SK-N-SH (cell line): ENCODE measurements around the gene BCO2. TPM values are rescaled to one million over a fixed set of nuclear protein-coding genes. Genes with fewer than 3 reads are reported as not detected.

Experiments
- CTCF ChIA-PET: fragments of 300-600, 350-600 bp; formaldehyde crosslinking; extraction: SDS; loops from one replicate; lab custom pipeline; 2021; lab: Yijun Ruan, JAX
- POLR2A ChIA-PET: fragments of 350-600 bp; sonication (Branson Sonifier 250); formaldehyde crosslinking; extraction: SDS; loops from one replicate; lab custom pipeline; 2020; ENCODE audit warnings: antibody characterized with exemption, inconsistent platforms; lab: Yijun Ruan, JAX
- DNase-seq: peaks from one replicate; pipeline ENCODE4 v3.0.0; 2012
- H2AFZ ChIP-seq: fragments of 200-600 bp; sonication (generic); 2 replicates; pipeline ENCODE4 v1.8.1; 2016; ENCODE audit warnings: antibody characterized with exemption, mild to moderate bottlenecking, low read depth
- H3F3A ChIP-seq: fragments of 200-600 bp; sonication (generic); replicated peaks from 2 replicates; pipeline ENCODE3; 2016; ENCODE audit warnings: antibody characterized with exemption, mild to moderate bottlenecking; ENCODE audit not compliant: insufficient read depth
- H3K27ac ChIP-seq, 2 experiments: fragments of 200-500 bp in 1 of 2; fragments of 200-600 bp in 1 of 2; sonication (Bioruptor generic) in 1 of 2; sonication (generic), shearing (Covaris generic) in 1 of 2; 2 replicates each; pipeline versions ENCODE4 v1.5.1 to v1.6.1; 2014 to 2016; ENCODE audit warnings: low read depth in 2 of 2, inconsistent platforms in 1 of 2, low read length in 1 of 2, mild to moderate bottlenecking in 1 of 2, mixed read lengths in 1 of 2
- H3K27me3 ChIP-seq: fragments of 200-600 bp; sonication (generic), shearing (Covaris generic); 2 replicates; pipeline ENCODE4 v1.6.1; 2016; ENCODE audit warnings: mixed run types; ENCODE audit not compliant: insufficient read depth
- H3K36me3 ChIP-seq, 2 experiments: fragments of 200-500 bp in 1 of 2; fragments of 200-600 bp in 1 of 2; sonication (Bioruptor generic) in 1 of 2; sonication (generic) in 1 of 2; replicated peaks in 1 of 2; 2 replicates each; pipeline versions ENCODE3 to v1.5.1; 2014 to 2016; ENCODE audit warnings: low read length in 1 of 2, mild to moderate bottlenecking in 1 of 2; ENCODE audit not compliant: insufficient read depth in 2 of 2, control insufficient read depth in 1 of 2
- H3K4me1 ChIP-seq, 2 experiments: fragments of 200-500 bp in 1 of 2; fragments of 200-600 bp in 1 of 2; sonication (Bioruptor generic) in 1 of 2; sonication (generic), shearing (Covaris generic) in 1 of 2; 2 replicates each; pipeline versions ENCODE4 v1.5.1 to v1.6.1; 2014 to 2016; ENCODE audit warnings: low read depth in 1 of 2, low read length in 1 of 2, mixed run types in 1 of 2; ENCODE audit not compliant: insufficient read depth in 2 of 2, control insufficient read depth in 1 of 2
- H3K4me2 ChIP-seq: fragments of 200-600 bp; sonication (generic), shearing (Covaris generic); 2 replicates; pipeline ENCODE4 v1.6.1; 2017; ENCODE audit warnings: mixed run types
- H3K4me3 ChIP-seq, 2 experiments: fragments of 200-500 bp in 1 of 2; fragments of 200-600 bp in 1 of 2; sonication (Bioruptor generic) in 1 of 2; sonication (generic), shearing (Covaris generic) in 1 of 2; 2 replicates each; pipeline versions ENCODE4 v1.5.1 to v1.8.1; 2014 to 2016; ENCODE audit warnings: low read depth in 2 of 2, inconsistent platforms in 1 of 2, low read length in 1 of 2, mild to moderate bottlenecking in 1 of 2, mixed read lengths in 1 of 2, moderate library complexity in 1 of 2
- H3K79me2 ChIP-seq: fragments of 200-600 bp; sonication (generic); 2 replicates; pipeline ENCODE4 v1.8.1; 2017; ENCODE audit warnings: mild to moderate bottlenecking; ENCODE audit not compliant: insufficient read depth
- H3K9ac ChIP-seq: fragments of 200-600 bp; sonication (generic); 2 replicates; pipeline ENCODE4 v1.6.1; 2017; ENCODE audit warnings: mixed run types
- H3K9me2 ChIP-seq: fragments of 200-600 bp; sonication (generic); 2 replicates; pipeline ENCODE4 v1.6.1; 2017; ENCODE audit warnings: mixed run types
- H3K9me3 ChIP-seq: fragments of 200-600 bp; sonication (generic); 2 replicates; pipeline ENCODE4 v1.6.1; 2017; ENCODE audit warnings: mixed run types, mild to moderate bottlenecking, moderate library complexity
- H4K20me1 ChIP-seq: fragments of 200-600 bp; sonication (generic); 2 replicates; pipeline ENCODE4 v1.6.1; 2017; ENCODE audit warnings: mild to moderate bottlenecking, mixed run types; ENCODE audit not compliant: insufficient read depth
- CTCF ChIP-seq: fragments of 200-600 bp; sonication (generic); IDR thresholded peaks from 2 replicates; pipeline ENCODE4 v1.6.1; 2017; ENCODE audit warnings: antibody characterized with exemption, mild to moderate bottlenecking, moderate library complexity
- FOXJ3 ChIP-seq: sonication (generic); formaldehyde crosslinking; IDR thresholded peaks from 2 replicates; pipeline ENCODE4 v1.5.1; 2020; ENCODE audit warnings: mild to moderate bottlenecking, missing genetic modification reagents
- GABPA ChIP-seq: IDR thresholded peaks from 2 replicates; pipeline ENCODE4 v1.4.0; 2012; ENCODE audit warnings: low read depth, mild to moderate bottlenecking
- NFIC ChIP-seq: IDR thresholded peaks from 2 replicates; pipeline ENCODE4 v1.4.0; 2012; ENCODE audit warnings: borderline replicate concordance
- NRF1 ChIP-seq: IDR thresholded peaks from 2 replicates; pipeline ENCODE4 v1.6.1; 2012; ENCODE audit warnings: low read depth, mild to moderate bottlenecking, low read length
- POLR2AphosphoS5 ChIP-seq: IDR thresholded peaks from 2 replicates; pipeline ENCODE4 v1.6.1; 2012; ENCODE audit warnings: low read depth, low read length
- RXRA ChIP-seq: IDR thresholded peaks from 2 replicates; pipeline ENCODE4 v1.4.0; 2012; ENCODE audit warnings: low read depth, mild to moderate bottlenecking, borderline replicate concordance
- SIN3A ChIP-seq: IDR thresholded peaks from 2 replicates; pipeline ENCODE4 v1.6.1; 2012; ENCODE audit warnings: low read depth, mild to moderate bottlenecking, low read length, moderate library complexity, borderline replicate concordance
- USF1 ChIP-seq: IDR thresholded peaks from 2 replicates; pipeline ENCODE4 v1.4.0; 2012; ENCODE audit warnings: low read depth, borderline replicate concordance
- USF2 ChIP-seq: fragments of 150-350 bp; IDR thresholded peaks from 2 replicates; pipeline ENCODE4 v1.6.1; 2017; ENCODE audit warnings: antibody characterized with exemption, low read length, low read depth, borderline replicate concordance
- ZBTB33 ChIP-seq: IDR thresholded peaks from 2 replicates; pipeline ENCODE4 v1.4.0; 2012; ENCODE audit warnings: low read depth, borderline replicate concordance
- WGBS: methylation state at CpG from one replicate; pipeline ENCODE4 v1.1.6; 2017; ENCODE audit warnings: low lambda C conversion rate; 5-methylcytosine and 5-hydroxymethylcytosine counted together
- polyA plus RNA-seq, 3 experiments: library from polyadenylated mRNA; depleted of rRNA; stranded (reverse); fragments of >200 nt; gene quantifications; 2 replicates each; pipeline ENCODE4 v1.2.3, GENCODE V29; 2012
- TF ChIP-seq, protein P1 (sequence below): IDR thresholded peaks from 2 replicates; pipeline ENCODE4 v1.4.0; 2012; ENCODE audit warnings: low read depth

Gene BCO2
- polyA plus RNA-seq, 1 of the 3 experiments (the other 2 are of a cell fraction) = 0.87 TPM

- 77% methylated on average over 8 of the region's 8 CpGs for WGBS
- Histone ChIP-seq H4K20me1 (no peaks in the 10 kb centered on the region), H3K36me3 (no peaks in the 10 kb centered on the region), H3K4me2 (no peak overlapping the region), H3F3A (peaks cover 12% of the 10 kb centered on the region), H3K4me3 (no peak overlapping the region), H3K27ac (no peak overlapping the region), H3K9me2 (no peaks in the 10 kb centered on the region), H3K9me3 (no peaks in the 10 kb centered on the region), H3K4me1 (no peaks in the 10 kb centered on the region), H3K79me2 (no peaks in the 10 kb centered on the region), H2AFZ (no peak overlapping the region), H3K9ac (no peak overlapping the region), H3K27me3 (no peaks in the 10 kb centered on the region)
- TF ChIP-seq GABPA (no peak), NRF1 (no peak), NFIC (no peak)
- POLR2A ChIA-PET = no interaction called here
- no peak for DNase-seq
- CTCF ChIA-PET = no interaction called here
Measured at GRCh38 chr11:112249871-112250610, 74.7 kb downstream of the BCO2 start.

DNA sequence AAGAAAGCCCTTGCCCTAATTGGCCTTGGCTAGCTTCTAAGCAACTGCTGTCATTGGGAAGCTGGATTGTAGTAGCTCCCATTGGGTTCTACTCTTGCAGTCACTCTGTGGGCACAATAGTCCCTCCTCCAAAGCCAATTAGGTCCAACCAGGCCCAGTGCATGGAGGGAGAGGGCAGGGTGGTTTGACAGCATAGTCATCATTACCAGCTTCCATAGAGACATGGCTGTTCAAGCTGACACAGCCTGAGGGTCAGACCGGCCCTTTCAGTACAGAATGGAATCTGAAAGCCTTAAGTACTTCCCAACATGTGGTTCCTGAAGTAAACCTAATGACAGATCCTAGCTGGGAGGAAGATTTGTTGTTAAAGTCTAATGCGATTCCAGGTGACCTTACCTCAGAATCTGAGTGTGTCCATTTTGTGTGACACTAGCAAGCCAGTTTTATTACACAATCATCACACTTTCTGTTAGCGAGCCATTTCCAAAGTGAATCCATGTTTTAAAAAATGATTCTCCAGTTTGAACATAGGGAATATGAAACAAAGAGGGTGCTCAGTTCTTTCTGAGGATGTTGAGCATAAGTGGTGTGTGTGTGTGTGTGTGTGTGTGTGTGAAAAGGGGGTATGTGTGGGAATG lies 78.4 kb downstream of the BCO2 start:
- ChIA-PET CTCF (interaction anchor here (0.7 to 1.0 kb wide), 2 partner anchors 22 to 78 kb away, joined by 3 read pairs; partner anchors contain the start of gene BCO2), POLR2A (no interaction called here)
- WGBS = 88% methylated on average over 3 of the region's 3 CpGs
- Histone ChIP-seq H3K9ac (no peak overlapping the region), H3K4me2 (no peak overlapping the region), H3K79me2 (no peaks in the 10 kb centered on the region), H3K9me2 (no peaks in the 10 kb centered on the region), H3K4me1 (no peaks in the 10 kb centered on the region), H4K20me1 (no peaks in the 10 kb centered on the region), H3K27ac (no peak overlapping the region), H3K36me3 (no peaks in the 10 kb centered on the region), H3K4me3 (no peak overlapping the region), H3F3A (no peaks in the 10 kb centered on the region), H3K9me3 (no peaks in the 10 kb centered on the region), H3K27me3 (no peaks in the 10 kb centered on the region), H2AFZ (no peak overlapping the region)
- TF ChIP-seq FOXJ3 (CRISPR knock-in tag) (no peak), USF2 (no peak), CTCF (no peak), SIN3A (no peak), POLR2AphosphoS5 (no peak), NFIC (no peak), USF1 (no peak), NRF1 (no peak), ZBTB33 (no peak), GABPA (no peak), RXRA (no peak)
- TF ChIP-seq, protein P1, sequence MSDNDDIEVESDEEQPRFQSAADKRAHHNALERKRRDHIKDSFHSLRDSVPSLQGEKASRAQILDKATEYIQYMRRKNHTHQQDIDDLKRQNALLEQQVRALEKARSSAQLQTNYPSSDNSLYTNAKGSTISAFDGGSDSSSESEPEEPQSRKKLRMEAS = no peak
- DNase-seq = no peak
